Keratinocyte (primary cell): Measurements from ENCODE around the gene CPHXL2.

Source experiments
- EZH2 ChIP-seq: IDR thresholded peaks from one replicate; pipeline ENCODE4 v1.6.1; 2012; ENCODE audit warnings: inconsistent platforms, mild to moderate bottlenecking, low read length, moderate library complexity
- TF ChIP-seq, protein P1 (sequence below), 3 experiments: IDR thresholded peaks in 1 of 3; conservative IDR thresholded peaks in 1 of 3; optimal IDR thresholded peaks in 1 of 3; 2 replicates in 2 of 3; 3 replicates in 1 of 3; pipeline versions ENCODE3 to v1.5.1; 2011; ENCODE audit warnings: low read length in 3 of 3, mild to moderate bottlenecking in 3 of 3, moderate library complexity in 2 of 3, control low read depth in 1 of 3, inconsistent platforms in 1 of 3; ENCODE audit not compliant: insufficient read depth in 2 of 3; ENCODE audit errors: extremely low read depth in 1 of 3

DNA sequence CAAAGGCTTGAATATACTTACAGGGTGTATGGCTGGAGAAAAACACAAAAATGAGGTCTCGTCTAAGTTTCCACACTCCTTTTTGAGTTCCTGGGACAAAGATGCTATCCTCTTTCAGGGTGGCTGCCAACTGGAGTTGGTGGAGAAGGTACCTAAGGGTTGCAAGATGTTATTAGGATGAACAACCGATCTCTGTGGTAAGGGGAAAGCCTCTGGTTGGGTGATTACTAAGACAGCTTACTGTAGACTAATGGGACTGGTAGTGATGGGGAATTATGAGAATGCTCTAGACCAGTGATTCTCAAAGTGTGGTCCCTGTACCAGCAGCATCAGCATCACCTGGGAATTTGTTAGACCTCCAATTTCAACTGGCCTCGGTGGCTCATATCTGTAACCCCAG lies 59.7 kb downstream of the CPHXL2 start:
- TF ChIP-seq, protein P1, sequence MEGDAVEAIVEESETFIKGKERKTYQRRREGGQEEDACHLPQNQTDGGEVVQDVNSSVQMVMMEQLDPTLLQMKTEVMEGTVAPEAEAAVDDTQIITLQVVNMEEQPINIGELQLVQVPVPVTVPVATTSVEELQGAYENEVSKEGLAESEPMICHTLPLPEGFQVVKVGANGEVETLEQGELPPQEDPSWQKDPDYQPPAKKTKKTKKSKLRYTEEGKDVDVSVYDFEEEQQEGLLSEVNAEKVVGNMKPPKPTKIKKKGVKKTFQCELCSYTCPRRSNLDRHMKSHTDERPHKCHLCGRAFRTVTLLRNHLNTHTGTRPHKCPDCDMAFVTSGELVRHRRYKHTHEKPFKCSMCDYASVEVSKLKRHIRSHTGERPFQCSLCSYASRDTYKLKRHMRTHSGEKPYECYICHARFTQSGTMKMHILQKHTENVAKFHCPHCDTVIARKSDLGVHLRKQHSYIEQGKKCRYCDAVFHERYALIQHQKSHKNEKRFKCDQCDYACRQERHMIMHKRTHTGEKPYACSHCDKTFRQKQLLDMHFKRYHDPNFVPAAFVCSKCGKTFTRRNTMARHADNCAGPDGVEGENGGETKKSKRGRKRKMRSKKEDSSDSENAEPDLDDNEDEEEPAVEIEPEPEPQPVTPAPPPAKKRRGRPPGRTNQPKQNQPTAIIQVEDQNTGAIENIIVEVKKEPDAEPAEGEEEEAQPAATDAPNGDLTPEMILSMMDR (optimal IDR thresholded peaks at IDR 0.05 in 1 of 3, IDR thresholded peaks at IDR 0.05 in 1 of 3, conservative IDR thresholded peaks at IDR 0.05 in 1 of 3; ENCODE audit: extremely low read depth in 1 of 3, insufficient read depth in 2 of 3, low read length in 3 of 3) = no peak
- TF ChIP-seq EZH2 = no peak
